IMR-90 (cell line): ENCODE measurements around the gene SERPINA3. TPM values are rescaled to one million over a fixed set of nuclear protein-coding genes. Genes with fewer than 3 reads are reported as not detected.

Experiments used
- ATAC-seq: fragments of 200-7000 bp; cut with Tn5 transposase; 2 replicates; pipeline ENCODE4 v1.9.1; 2020; ENCODE audit warnings: low read depth, mild to moderate bottlenecking, moderate library complexity
- BruUV-seq: library from RNA; stranded (reverse); fragments of 400-500 nt; replicated peaks from 2 replicates; lab custom pipeline; 2021; lab: Mats Ljungman, UMichigan
- CTCF ChIA-PET: fragments of 300-600 bp; formaldehyde crosslinking; extraction: SDS; loops from one replicate; lab custom pipeline; 2021; ENCODE audit warnings: antibody characterized with exemption; lab: Yijun Ruan, JAX
- POLR2A ChIA-PET: fragments of 300-600 bp; sonication (Branson Sonifier 250); formaldehyde crosslinking; loops from one replicate; lab custom pipeline; 2022; ENCODE audit warnings: antibody characterized with exemption; ENCODE audit not compliant: unreplicated experiment; lab: Charles Lee
- DNase-seq: peaks from one replicate; pipeline ENCODE4 v3.0.0; 2013
- H2AFZ ChIP-seq: replicated peaks from 2 replicates; pipeline ENCODE3; 2013; ENCODE audit warnings: low read length, mild to moderate bottlenecking; ENCODE audit not compliant: poor library complexity
- H2AK5ac ChIP-seq: 2 replicates; pipeline ENCODE4 v1.6.1; 2013; ENCODE audit warnings: low read depth, low read length, inconsistent platforms
- H2AK9ac ChIP-seq: replicated peaks from 2 replicates; pipeline ENCODE3; 2013; ENCODE audit warnings: mild to moderate bottlenecking, low read depth, low read length, moderate library complexity; ENCODE audit not compliant: poor library complexity
- H2BK120ac ChIP-seq: 2 replicates; pipeline ENCODE4 v1.6.1; 2013; ENCODE audit warnings: low read depth, low read length, inconsistent platforms
- H2BK15ac ChIP-seq: 3 replicates; pipeline ENCODE4 v1.6.1; 2013; ENCODE audit warnings: low read depth, low read length, inconsistent platforms
- H2BK20ac ChIP-seq: 2 replicates; pipeline ENCODE4 v1.6.1; 2013; ENCODE audit warnings: low read depth, mild to moderate bottlenecking, inconsistent platforms, low read length, moderate library complexity
- H2BK5ac ChIP-seq: 2 replicates; pipeline ENCODE4 v1.6.1; 2013; ENCODE audit warnings: mild to moderate bottlenecking, low read depth, low read length, inconsistent platforms; ENCODE audit not compliant: poor library complexity, severe bottlenecking
- H3K14ac ChIP-seq: replicated peaks from 2 replicates; pipeline ENCODE4 v1.6.1; 2013; ENCODE audit warnings: low read depth, low read length, inconsistent platforms
- H3K18ac ChIP-seq: 2 replicates; pipeline ENCODE4 v1.6.1; 2013; ENCODE audit warnings: low read depth, low read length, control low read depth
- H3K23ac ChIP-seq: 2 replicates; pipeline ENCODE4 v1.6.1; 2013; ENCODE audit warnings: low read depth, low read length, inconsistent platforms
- H3K27ac ChIP-seq: 2 replicates; pipeline ENCODE4 v1.5.1; 2013; ENCODE audit warnings: mild to moderate bottlenecking, control low read depth, low read length; ENCODE audit not compliant: insufficient read depth
- H3K27me3 ChIP-seq: 2 replicates; pipeline ENCODE4 v1.6.1; 2013; ENCODE audit warnings: low read length; ENCODE audit not compliant: control insufficient read depth, insufficient read depth
- H3K36me3 ChIP-seq: 2 replicates; pipeline ENCODE4 v1.6.1; 2013; ENCODE audit warnings: low read length, mixed read lengths; ENCODE audit not compliant: control insufficient read depth, insufficient read depth
- H3K4ac ChIP-seq: 2 replicates; pipeline ENCODE4 v1.6.1; 2013; ENCODE audit warnings: low read depth, low read length, inconsistent platforms
- H3K4me1 ChIP-seq: 2 replicates; pipeline ENCODE4 v1.6.1; 2013; ENCODE audit warnings: low read length, mixed read lengths; ENCODE audit not compliant: control insufficient read depth, insufficient read depth
- H3K4me2 ChIP-seq: 2 replicates; pipeline ENCODE4 v1.6.1; 2013; ENCODE audit warnings: low read depth, mild to moderate bottlenecking, control low read depth, low read length, moderate library complexity
- H3K4me3 ChIP-seq: 2 replicates; pipeline ENCODE4 v1.5.1; 2013; ENCODE audit warnings: low read depth, mild to moderate bottlenecking, control low read depth, low read length, moderate library complexity; ENCODE audit not compliant: insufficient read depth
- H3K56ac ChIP-seq: 2 replicates; pipeline ENCODE4 v1.6.1; 2013; ENCODE audit warnings: low read length, inconsistent platforms; ENCODE audit not compliant: insufficient read depth; ENCODE audit errors: extremely low read depth
- H3K79me1 ChIP-seq, 2 experiments: 2 replicates each; pipeline ENCODE4 v1.6.1; 2013; ENCODE audit warnings: low read length in 2 of 2, inconsistent platforms in 1 of 2, low read depth in 1 of 2
- H3K9ac ChIP-seq: 2 replicates; pipeline ENCODE4 v1.6.1; 2013; ENCODE audit warnings: low read depth, low read length, control low read depth
- H3K9me1 ChIP-seq: 2 replicates; pipeline ENCODE4 v1.6.1; 2013; ENCODE audit warnings: low read length, inconsistent platforms; ENCODE audit not compliant: insufficient read depth
- H3K9me3 ChIP-seq: 2 replicates; pipeline ENCODE4 v1.6.1; 2013; ENCODE audit warnings: low read length; ENCODE audit not compliant: control insufficient read depth, insufficient read depth
- H4K20me1 ChIP-seq: 2 replicates; pipeline ENCODE4 v1.6.1; 2013; ENCODE audit warnings: low read length, inconsistent platforms; ENCODE audit not compliant: insufficient read depth
- H4K5ac ChIP-seq: 2 replicates; pipeline ENCODE4 v1.6.1; 2013; ENCODE audit warnings: mild to moderate bottlenecking, low read depth, low read length, control low read depth
- H4K8ac ChIP-seq, 2 experiments: 2 replicates each; pipeline ENCODE4 v1.6.1; 2013; ENCODE audit warnings: low read depth in 2 of 2, low read length in 2 of 2, control low read depth in 1 of 2, inconsistent platforms in 1 of 2
- H4K91ac ChIP-seq: 2 replicates; pipeline ENCODE4 v1.6.1; 2013; ENCODE audit warnings: low read depth, low read length, inconsistent platforms; ENCODE audit not compliant: insufficient read depth
- CEBPB ChIP-seq: IDR thresholded peaks from 2 replicates; pipeline ENCODE4 v1.6.1; 2012; ENCODE audit warnings: low read depth, low read length, improper control_type of control experiment
- CHD1 ChIP-seq: IDR thresholded peaks from 2 replicates; pipeline ENCODE4 v1.6.1; 2012; ENCODE audit warnings: low read depth, low read length, improper control_type of control experiment
- FOS ChIP-seq: fragments of 150-350 bp; IDR thresholded peaks from 2 replicates; pipeline ENCODE4 v1.6.1; 2016; ENCODE audit warnings: low read depth, low read length
- MXI1 ChIP-seq: IDR thresholded peaks from 2 replicates; pipeline ENCODE4 v1.6.1; 2012; ENCODE audit warnings: low read depth, mild to moderate bottlenecking, low read length, moderate library complexity, borderline replicate concordance
- NFE2L2 ChIP-seq: fragments of 150-350 bp; IDR thresholded peaks from 2 replicates; pipeline ENCODE4 v1.6.1; 2016; ENCODE audit warnings: low read depth, mild to moderate bottlenecking, low read length
- POLR2A ChIP-seq: IDR thresholded peaks from 2 replicates; pipeline ENCODE4 v1.6.1; 2012; ENCODE audit warnings: mild to moderate bottlenecking, low read depth, low read length
- SMC3 ChIP-seq: fragments of 150-350 bp; IDR thresholded peaks from 2 replicates; pipeline ENCODE4 v1.6.1; 2016; ENCODE audit warnings: low read depth, mild to moderate bottlenecking, antibody characterized with exemption, low read length, moderate library complexity
- WGBS, 2 experiments: methylation state at CpG; one replicate each; pipeline versions ENCODE4 v1.1.5 to v1.1.7; 2013; ENCODE audit warnings: missing lambda C conversion rate in 2 of 2; ENCODE audit not compliant: insufficient read length in 1 of 2; ENCODE audit errors: extremely low coverage in 2 of 2; 5-methylcytosine and 5-hydroxymethylcytosine counted together
- dilution Hi-C: fragments of 300-500 bp; cut with HindIII; formaldehyde crosslinking; loops from one replicate; pipeline ENCODE4 v1.14.3; 2018; ENCODE audit warnings: low sequenced_read_pairs; ENCODE audit not compliant: unreplicated experiment
- in situ Hi-C: fragments of 300-500 bp; cut with MboI; formaldehyde crosslinking; loops from 3 replicates; pipeline ENCODE4 v1.14.3; 2019; ENCODE audit warnings: low sequenced_read_pairs, inconsistent platforms, mixed read lengths
- intact Hi-C: fragments of 100-400 bp; cut with micrococcal nuclease; formaldehyde crosslinking; loops from 2 replicates; pipeline ENCODE4 v1.10.0; 2022
- polyA plus RNA-seq, 3 experiments: library from polyadenylated mRNA; depleted of rRNA; stranded (reverse); fragments of >200 nt; gene quantifications; 2 replicates each; pipeline ENCODE4 v1.2.3, GENCODE V29; 2012; ENCODE audit warnings: low replicate concordance in 1 of 3
- total RNA-seq: library from RNA; depleted of rRNA; stranded (reverse); fragments of >200 nt; gene quantifications from 2 replicates; pipeline ENCODE4 v1.2.3, GENCODE V29; 2012
- TF ChIP-seq, protein P1 (sequence below): fragments of 150-350 bp; IDR thresholded peaks from 2 replicates; pipeline ENCODE4 v1.6.1; 2016; ENCODE audit warnings: low read depth, mild to moderate bottlenecking, low read length, moderate library complexity, borderline replicate concordance

The SERPINA3 gene
- total and polyA plus RNA-seq, 2 of the 4 experiments (the other 2 are of a cell fraction): 0.36 to 0.48 TPM

DNA sequence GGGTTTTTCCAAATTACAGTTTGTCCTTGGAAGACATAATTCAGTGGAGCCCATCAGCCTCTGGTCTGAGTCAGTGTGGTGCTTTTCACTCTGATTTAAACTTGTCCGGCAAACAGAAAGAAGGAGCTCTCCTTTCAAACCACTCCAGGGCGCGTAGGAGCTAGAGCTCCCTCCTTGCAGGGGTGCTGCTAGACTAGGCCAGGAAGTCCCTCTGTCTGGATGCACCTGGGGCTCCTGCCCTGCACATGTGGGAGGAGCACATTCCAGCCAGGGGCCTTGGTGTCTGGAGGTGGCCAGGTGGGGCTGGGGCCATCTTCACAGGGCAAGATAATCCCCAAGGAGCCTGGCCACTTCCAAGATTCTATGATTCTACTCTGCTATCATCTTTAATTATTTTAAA is 3.1 kb downstream of the SERPINA3 start:
- no peak for DNase-seq
- Histone ChIP-seq H3K4me2 (no peak overlapping the region), H3K36me3 (no peaks in the 10 kb centered on the region), H4K91ac (no peak overlapping the region), H2BK120ac (no peak overlapping the region), H2AFZ (no peak overlapping the region), H3K4me3 (no peak overlapping the region), H4K20me1 (no peaks in the 10 kb centered on the region), H3K27me3 (no peaks in the 10 kb centered on the region), H2AK9ac (no peak overlapping the region), H3K9me3 (peaks cover 27% of the 10 kb centered on the region), H3K56ac (no peak overlapping the region), H3K4ac (no peak overlapping the region), H3K14ac (no peak overlapping the region), H3K27ac (no peak overlapping the region), H3K9ac (no peak overlapping the region), H3K23ac (no peak overlapping the region), H4K8ac (no peak overlapping the region), H3K79me1 (no peaks in the 10 kb centered on the region), H2BK5ac (no peak overlapping the region), H2BK20ac (no peak overlapping the region), H2AK5ac (no peak overlapping the region), H3K4me1 (peaks cover 10% of the 10 kb centered on the region), H4K5ac (no peak overlapping the region), H2BK15ac (no peak overlapping the region), H3K9me1 (no peaks in the 10 kb centered on the region), H3K18ac (no peak overlapping the region)
- intact Hi-C loops: no loop called here
- in situ Hi-C loops: no loop called here
- TF ChIP-seq SMC3: no peak
- no peak for TF ChIP-seq NFE2L2
- TF ChIP-seq FOS: no peak
- TF ChIP-seq POLR2A: no peak
- no peak for TF ChIP-seq CEBPB
- TF ChIP-seq, protein P1, sequence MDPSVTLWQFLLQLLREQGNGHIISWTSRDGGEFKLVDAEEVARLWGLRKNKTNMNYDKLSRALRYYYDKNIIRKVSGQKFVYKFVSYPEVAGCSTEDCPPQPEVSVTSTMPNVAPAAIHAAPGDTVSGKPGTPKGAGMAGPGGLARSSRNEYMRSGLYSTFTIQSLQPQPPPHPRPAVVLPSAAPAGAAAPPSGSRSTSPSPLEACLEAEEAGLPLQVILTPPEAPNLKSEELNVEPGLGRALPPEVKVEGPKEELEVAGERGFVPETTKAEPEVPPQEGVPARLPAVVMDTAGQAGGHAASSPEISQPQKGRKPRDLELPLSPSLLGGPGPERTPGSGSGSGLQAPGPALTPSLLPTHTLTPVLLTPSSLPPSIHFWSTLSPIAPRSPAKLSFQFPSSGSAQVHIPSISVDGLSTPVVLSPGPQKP: no peak
- TF ChIP-seq MXI1: no peak
- TF ChIP-seq CHD1: no peak
- BruUV-seq: no TSS peak
- dilution Hi-C loops: no loop called here
- ATAC-seq: no peak
- no CpG with 5 or more reads among the region's 3 CpGs for WGBS, 2 experiments
- ChIA-PET POLR2A (no interaction called here), CTCF (no interaction called here)
